ENCODE results near the gene SCML2.

DNA sequence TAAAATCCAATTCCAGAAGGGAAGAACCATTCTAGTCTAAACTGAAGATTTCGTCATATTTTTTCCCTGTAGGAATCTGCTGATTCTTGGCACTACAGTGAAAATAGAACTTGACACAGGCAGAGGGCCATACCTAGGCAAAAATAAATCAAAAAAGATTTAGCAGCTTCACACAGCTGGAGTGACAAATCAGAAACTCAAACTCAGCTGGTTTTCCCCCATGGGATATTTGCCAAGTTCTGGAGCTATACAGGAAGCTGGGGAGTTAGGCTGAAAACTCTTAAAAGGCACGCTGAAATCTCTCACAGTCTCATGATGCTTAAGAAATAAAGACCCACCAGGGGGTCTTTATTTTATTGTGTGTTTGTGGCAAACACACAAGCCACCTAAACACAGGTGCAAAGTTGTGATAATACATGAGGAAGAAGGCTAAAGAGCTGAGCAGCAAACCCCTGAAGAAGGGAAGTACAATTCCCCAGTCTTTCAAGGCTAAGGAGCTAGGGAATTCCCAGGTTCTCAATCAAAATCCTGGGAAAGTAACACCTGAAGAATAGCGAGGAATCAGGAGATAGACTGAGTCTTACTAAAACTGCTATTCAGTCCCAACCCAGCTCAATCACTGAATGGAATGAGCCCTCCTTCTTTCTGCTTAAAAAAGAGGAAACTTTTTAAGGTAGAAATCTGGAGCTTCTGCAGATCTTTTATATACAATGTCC lies 101.7 kb downstream of the SCML2 start:
- TF ChIP-seq POLR2A (IDR thresholded peaks at IDR 0.05): no peak
- TF ChIP-seq, protein P1, sequence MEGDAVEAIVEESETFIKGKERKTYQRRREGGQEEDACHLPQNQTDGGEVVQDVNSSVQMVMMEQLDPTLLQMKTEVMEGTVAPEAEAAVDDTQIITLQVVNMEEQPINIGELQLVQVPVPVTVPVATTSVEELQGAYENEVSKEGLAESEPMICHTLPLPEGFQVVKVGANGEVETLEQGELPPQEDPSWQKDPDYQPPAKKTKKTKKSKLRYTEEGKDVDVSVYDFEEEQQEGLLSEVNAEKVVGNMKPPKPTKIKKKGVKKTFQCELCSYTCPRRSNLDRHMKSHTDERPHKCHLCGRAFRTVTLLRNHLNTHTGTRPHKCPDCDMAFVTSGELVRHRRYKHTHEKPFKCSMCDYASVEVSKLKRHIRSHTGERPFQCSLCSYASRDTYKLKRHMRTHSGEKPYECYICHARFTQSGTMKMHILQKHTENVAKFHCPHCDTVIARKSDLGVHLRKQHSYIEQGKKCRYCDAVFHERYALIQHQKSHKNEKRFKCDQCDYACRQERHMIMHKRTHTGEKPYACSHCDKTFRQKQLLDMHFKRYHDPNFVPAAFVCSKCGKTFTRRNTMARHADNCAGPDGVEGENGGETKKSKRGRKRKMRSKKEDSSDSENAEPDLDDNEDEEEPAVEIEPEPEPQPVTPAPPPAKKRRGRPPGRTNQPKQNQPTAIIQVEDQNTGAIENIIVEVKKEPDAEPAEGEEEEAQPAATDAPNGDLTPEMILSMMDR (IDR thresholded peaks at IDR 0.05): no peak
